ENCODE data around the gene ZNHIT2. TPM values are rescaled to one million over a fixed set of nuclear protein-coding genes. Genes with fewer than 3 reads are reported as not detected.

The ZNHIT2 gene
- total and polyA plus RNA-seq, 11 donors, result 5.5 to 15.5 (median 8.0) TPM

DNA sequence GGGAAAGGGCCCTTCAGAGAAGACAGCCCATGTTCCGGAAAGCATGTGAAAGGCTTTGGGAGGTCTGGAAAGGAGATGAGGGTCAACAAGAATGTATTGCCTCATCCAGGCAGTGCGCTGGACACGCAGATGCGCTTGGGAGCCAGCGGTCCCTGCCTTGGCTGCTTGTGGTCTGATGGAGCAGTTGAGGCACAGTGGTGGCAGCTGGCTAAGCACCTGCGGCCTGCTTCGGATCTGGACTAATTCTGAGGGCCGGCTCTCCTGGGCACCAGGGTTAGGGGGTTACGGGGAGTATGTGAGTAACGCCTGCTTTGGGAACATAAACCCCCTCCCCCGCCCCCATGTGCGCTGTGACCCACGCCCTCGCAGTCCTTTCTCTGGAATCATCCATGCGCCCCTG, 10.4 kb downstream of the ZNHIT2 start:
- no peaks in the 10 kb centered on the region for H3K27me3 ChIP-seq
- no peak overlapping the region for H3K4me3 ChIP-seq
- 95 to 97% (median 96%) methylated on average over 11 to 15 of the region's 15 CpGs for WGBS, 4 donors
- intact Hi-C loops (cut with DNase I), result loop anchor here in 1 of 10 donors (10.0 kb wide), 1 partner anchor 192 kb away; the partner anchor contains the start of gene ATG2A
- ATAC-seq, result no peak
- TF ChIP-seq POLR2A (IDR thresholded peaks at IDR 0.05), result no peak
- TF ChIP-seq, protein P1, sequence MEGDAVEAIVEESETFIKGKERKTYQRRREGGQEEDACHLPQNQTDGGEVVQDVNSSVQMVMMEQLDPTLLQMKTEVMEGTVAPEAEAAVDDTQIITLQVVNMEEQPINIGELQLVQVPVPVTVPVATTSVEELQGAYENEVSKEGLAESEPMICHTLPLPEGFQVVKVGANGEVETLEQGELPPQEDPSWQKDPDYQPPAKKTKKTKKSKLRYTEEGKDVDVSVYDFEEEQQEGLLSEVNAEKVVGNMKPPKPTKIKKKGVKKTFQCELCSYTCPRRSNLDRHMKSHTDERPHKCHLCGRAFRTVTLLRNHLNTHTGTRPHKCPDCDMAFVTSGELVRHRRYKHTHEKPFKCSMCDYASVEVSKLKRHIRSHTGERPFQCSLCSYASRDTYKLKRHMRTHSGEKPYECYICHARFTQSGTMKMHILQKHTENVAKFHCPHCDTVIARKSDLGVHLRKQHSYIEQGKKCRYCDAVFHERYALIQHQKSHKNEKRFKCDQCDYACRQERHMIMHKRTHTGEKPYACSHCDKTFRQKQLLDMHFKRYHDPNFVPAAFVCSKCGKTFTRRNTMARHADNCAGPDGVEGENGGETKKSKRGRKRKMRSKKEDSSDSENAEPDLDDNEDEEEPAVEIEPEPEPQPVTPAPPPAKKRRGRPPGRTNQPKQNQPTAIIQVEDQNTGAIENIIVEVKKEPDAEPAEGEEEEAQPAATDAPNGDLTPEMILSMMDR (IDR thresholded peaks at IDR 0.05), result no peak
- peaks cover 0 to 47% (median 28%) of the 10 kb centered on the region in 9 donors for H3K36me3 ChIP-seq
- no peak overlapping the region for H3K27ac ChIP-seq
- H3K4me1 ChIP-seq, result peaks cover 0 to 56% (median 39%) of the 10 kb centered on the region in 12 donors
- H3K9me3 ChIP-seq, result no peaks in the 10 kb centered on the region
- DNase-seq, result peak in 1 of 5 donors; percentile 14

DNA sequence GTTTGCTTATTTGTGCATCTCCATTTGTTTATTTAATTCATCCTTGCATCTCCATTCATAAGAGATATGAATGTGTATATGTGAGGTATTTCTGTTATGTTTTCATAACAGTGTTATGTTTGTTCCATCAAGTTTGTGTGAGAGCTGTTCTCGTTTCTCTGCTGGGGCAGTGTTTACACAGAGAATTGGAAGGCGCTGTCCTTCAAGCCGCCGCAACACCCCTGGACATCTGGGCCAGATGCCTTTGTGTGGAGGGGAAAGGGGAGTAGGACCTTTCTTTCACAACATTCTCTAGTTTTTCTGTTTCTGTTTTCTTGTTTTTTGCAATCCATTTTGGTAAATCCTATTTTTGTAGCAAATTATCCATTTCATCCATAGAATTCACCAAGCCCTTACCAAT, 12.9 kb downstream of the ZNHIT2 start:
- Histone ChIP-seq H3K4me1 (peaks cover 0 to 50% (median 32%) of the 10 kb centered on the region in 12 donors), H3K9me3 (no peaks in the 10 kb centered on the region), H3K36me3 (peaks cover 0 to 43% (median 26%) of the 10 kb centered on the region in 9 donors), H3K27ac (peak overlapping the region; percentile 21 to 87 (median 76)), H3K4me3 (no peak overlapping the region), H3K27me3 (no peaks in the 10 kb centered on the region)
- peak in 1 of 5 donors; percentile 12 for DNase-seq
- ATAC-seq, result peak in 2 of 4 donors; percentile 58 to 60
- WGBS, 4 donors, result 46 to 65% (median 52%) methylated on average over 4 of the region's 4 CpGs
- TF ChIP-seq POLR2A (IDR thresholded peaks at IDR 0.05), result no peak
- TF ChIP-seq, protein P1 (IDR thresholded peaks at IDR 0.05), result no peak
- intact Hi-C loops (cut with DNase I), result loop anchor here in 1 of 10 donors (10.0 kb wide), 1 partner anchor 190 kb away; the partner anchor contains the start of gene ATG2A

DNA sequence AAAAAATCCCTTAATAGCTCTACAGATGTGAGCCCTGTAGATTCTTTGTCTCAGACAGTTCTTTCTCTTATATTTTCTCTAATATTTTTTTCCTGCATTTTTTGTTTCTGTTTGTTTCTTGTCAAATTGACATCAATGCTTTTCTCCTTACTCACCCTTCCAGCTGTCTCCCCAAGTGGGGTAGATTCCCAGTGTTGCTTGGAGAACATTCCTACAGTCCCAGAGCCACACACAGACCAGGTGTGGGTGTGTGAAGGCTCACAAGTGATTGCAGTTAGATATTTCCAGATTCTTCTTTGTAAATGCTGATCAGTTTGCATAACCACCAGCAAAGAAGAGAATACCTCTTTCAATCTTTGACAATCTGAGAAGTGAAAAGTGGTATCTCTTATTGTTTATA, 14.0 kb downstream of the ZNHIT2 start:
- Histone ChIP-seq H3K4me1 (peaks cover 0 to 50% (median 32%) of the 10 kb centered on the region in 12 donors), H3K4me3 (no peak overlapping the region), H3K27ac (peak overlapping the region; percentile 21 to 87 (median 76)), H3K27me3 (no peaks in the 10 kb centered on the region), H3K9me3 (no peaks in the 10 kb centered on the region), H3K36me3 (peaks cover 0 to 39% (median 19%) of the 10 kb centered on the region in 9 donors)
- TF ChIP-seq POLR2A (IDR thresholded peaks at IDR 0.05), result no peak
- TF ChIP-seq, protein P1 (IDR thresholded peaks at IDR 0.05), result no peak
- intact Hi-C loops (cut with DNase I), result loop anchor here in 1 of 10 donors (10.0 kb wide), 1 partner anchor 189 kb away; the partner anchor contains the start of gene ATG2A
- no peak for DNase-seq
- no peak for ATAC-seq

DNA sequence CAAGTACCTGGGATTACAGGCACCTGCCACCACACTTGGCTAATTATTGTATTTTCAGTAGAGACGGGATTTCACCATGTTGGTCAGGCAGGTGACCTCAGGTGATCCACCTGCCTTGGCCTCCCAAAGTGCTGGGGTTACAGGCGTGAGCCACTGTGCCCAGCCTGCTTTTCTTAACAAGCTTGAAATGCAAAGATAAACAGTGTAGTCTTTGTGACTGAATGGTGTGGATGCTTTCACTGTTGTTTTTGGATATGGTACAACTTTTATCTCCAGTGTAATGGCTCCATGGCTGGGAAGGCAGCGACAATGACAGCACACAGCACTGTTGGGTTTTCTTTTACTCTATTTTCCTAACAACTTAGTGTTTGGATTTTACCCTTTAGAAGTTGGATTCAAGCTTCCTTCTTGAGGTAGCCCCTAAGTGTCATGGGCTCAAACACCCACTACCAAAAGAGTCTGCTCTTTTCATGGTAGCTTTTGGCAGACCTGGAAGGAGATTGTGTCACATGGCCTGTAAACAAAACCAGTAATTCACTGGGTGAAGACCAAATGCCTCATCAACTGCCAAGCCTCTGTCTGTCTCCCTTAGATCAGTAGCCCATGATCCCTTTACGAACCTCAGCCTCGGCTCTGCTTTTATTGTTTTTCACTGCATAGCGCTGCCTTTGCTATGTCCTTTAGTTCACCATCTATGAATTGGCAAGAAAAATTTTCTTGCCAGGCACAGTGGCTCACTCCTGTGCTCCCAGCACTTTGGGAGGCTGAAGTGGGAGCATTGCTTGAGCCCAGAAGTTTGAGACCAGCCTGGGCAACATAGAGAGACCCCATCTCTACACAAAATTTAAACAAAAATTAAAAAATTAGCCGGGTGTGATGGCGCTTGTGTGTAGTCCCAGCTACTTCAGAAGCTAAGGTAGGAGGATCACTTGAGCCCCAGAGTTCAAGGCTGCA, 15.1 kb downstream of the ZNHIT2 start:
- ATAC-seq (peak; percentile 62 to 75 (median 69)), DNase-seq (peak in 1 of 5 donors; percentile 21)
- H3K4me3 ChIP-seq, result peak overlapping the region in 1 of 12 donors; percentile 2
- peaks cover 0 to 40% (median 16%) of the 10 kb centered on the region in 9 donors for H3K36me3 ChIP-seq
- peaks cover 0 to 57% (median 36%) of the 10 kb centered on the region in 12 donors for H3K4me1 ChIP-seq
- WGBS, 4 donors, result 48 to 60% (median 54%) methylated on average over 7 to 8 of the region's 8 CpGs
- H3K27me3 ChIP-seq, result no peaks in the 10 kb centered on the region
- no peaks in the 10 kb centered on the region for H3K9me3 ChIP-seq
- H3K27ac ChIP-seq, result peak overlapping the region; percentile 48 to 87 (median 76)
- TF ChIP-seq POLR2A (IDR thresholded peaks at IDR 0.05), result no peak
- TF ChIP-seq, protein P1 (IDR thresholded peaks at IDR 0.05), result no peak
- intact Hi-C loops (cut with DNase I), result loop anchor here in 1 of 10 donors (10.0 kb wide), 1 partner anchor 188 kb away; the partner anchor contains the start of gene ATG2A

All from heart left ventricle (tissue), 16 donors.